LNCaP clone FGC (cell line): ENCODE data around the gene AOX1.

Source experiments
- DNase-seq: peaks from one replicate; pipeline ENCODE4 v3.0.0-alpha.2; 2011; ENCODE audit warnings: low read depth
- H3K4me3 ChIP-seq: 2 replicates; pipeline ENCODE4 v1.5.1; 2011; ENCODE audit warnings: mild to moderate bottlenecking, low read depth, low read length, control low read depth
- TF ChIP-seq, protein P1 (sequence below): IDR thresholded peaks from 2 replicates; pipeline ENCODE4 v1.5.1; 2012; ENCODE audit warnings: mild to moderate bottlenecking; ENCODE audit not compliant: control insufficient read depth, insufficient read depth; ENCODE audit errors: extremely low read depth

AOX1 gene

DNA sequence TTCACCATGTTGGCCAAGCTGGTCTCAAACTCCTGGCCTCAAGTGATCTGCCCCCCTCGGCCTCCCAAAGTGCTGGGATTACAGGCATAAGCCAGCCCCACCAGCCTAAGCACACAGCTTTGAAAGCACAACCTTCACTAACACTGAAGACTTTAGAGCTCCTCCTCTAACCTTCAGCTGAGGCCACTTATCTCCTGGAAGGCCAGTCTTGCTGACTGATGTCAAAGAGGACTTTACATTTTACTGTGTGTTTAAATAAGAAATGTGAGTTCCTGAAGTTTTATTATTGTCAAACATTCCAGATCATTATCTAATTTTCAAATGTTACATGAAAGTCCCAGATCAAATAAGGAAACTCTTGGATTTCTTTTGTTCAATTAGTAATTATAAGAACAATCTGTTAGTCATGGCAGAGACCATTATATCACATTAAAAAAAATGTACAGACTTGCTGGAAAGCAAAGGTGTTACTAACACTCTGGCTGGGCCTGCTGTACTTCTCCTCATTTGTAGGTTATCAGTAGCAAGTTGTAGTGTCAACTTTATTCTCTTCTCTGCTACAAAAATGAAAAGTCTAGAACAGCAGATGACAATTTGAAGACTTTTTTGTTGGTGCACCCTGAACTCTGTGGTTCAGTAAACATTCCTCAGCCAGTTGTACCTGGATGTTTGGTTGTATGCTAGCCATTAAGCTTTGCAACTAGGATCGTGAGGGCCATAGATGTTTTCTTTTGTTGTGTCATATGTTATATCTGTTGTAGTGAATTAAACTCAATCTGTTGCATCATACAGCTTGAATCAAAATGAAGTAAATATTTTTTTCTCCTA lies 80.0 kb downstream of the AOX1 start:
- TF ChIP-seq, protein P1, sequence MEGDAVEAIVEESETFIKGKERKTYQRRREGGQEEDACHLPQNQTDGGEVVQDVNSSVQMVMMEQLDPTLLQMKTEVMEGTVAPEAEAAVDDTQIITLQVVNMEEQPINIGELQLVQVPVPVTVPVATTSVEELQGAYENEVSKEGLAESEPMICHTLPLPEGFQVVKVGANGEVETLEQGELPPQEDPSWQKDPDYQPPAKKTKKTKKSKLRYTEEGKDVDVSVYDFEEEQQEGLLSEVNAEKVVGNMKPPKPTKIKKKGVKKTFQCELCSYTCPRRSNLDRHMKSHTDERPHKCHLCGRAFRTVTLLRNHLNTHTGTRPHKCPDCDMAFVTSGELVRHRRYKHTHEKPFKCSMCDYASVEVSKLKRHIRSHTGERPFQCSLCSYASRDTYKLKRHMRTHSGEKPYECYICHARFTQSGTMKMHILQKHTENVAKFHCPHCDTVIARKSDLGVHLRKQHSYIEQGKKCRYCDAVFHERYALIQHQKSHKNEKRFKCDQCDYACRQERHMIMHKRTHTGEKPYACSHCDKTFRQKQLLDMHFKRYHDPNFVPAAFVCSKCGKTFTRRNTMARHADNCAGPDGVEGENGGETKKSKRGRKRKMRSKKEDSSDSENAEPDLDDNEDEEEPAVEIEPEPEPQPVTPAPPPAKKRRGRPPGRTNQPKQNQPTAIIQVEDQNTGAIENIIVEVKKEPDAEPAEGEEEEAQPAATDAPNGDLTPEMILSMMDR, result no peak
- H3K4me3 ChIP-seq, result no peak overlapping the region
- DNase-seq, result peak; percentile 67

- no peak overlapping the region for H3K4me3 ChIP-seq
- DNase-seq, result no peak
- TF ChIP-seq, protein P1, result no peak
Observed at GRCh38 chr2:200667413-200667812, 81.6 kb downstream of the AOX1 start.

DNA sequence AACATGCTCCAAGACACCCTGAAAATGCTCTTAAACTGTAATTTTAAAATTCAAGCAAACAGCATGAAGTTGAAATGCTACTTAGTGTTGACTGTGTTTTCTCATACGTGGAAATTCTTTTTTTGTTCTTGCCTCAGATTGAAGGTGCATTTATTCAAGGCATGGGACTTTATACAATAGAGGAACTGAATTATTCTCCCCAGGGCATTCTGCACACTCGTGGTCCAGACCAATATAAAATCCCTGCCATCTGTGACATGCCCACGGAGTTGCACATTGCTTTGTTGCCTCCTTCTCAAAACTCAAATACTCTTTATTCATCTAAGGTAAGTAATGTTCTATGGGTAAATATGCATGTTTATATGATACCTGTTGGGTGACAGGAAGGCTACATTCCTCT lies 82.7 kb downstream of the AOX1 start:
- TF ChIP-seq, protein P1, result no peak
- DNase-seq, result no peak

GRCh38 chr2:200669308-200669707 lies 83.5 kb downstream of the AOX1 start:
- H3K4me3 ChIP-seq, result no peak overlapping the region
- TF ChIP-seq, protein P1, result no peak
- no peak for DNase-seq

More for the DNA sequence above, 82.7 kb downstream of the AOX1 start:
- no peak overlapping the region for H3K4me3 ChIP-seq

GRCh38 chr2:200670313-200670712 lies 84.5 kb downstream of the AOX1 start:
- H3K4me3 ChIP-seq, result no peak overlapping the region
- no peak for DNase-seq
- TF ChIP-seq, protein P1, result no peak

- DNase-seq, result no peak
- no peak overlapping the region for H3K4me3 ChIP-seq
- TF ChIP-seq, protein P1, result no peak
Observed at GRCh38 chr2:200670751-200671150, 84.9 kb downstream of the AOX1 start.

- TF ChIP-seq, protein P1, result no peak
- H3K4me3 ChIP-seq, result no peak overlapping the region
- no peak for DNase-seq
Observed at GRCh38 chr2:200673191-200673590, 87.4 kb downstream of the AOX1 start.
